Astrocyte (in vitro differentiated cells and primary cell): Measurements from ENCODE around the gene MTHFSD. TPM values are rescaled to one million over a fixed set of nuclear protein-coding genes. Genes with fewer than 3 reads are reported as not detected.

ENCODE experiments used
- DNase-seq: peaks from one replicate; pipeline ENCODE4 v3.0.0-alpha.2; 2010; ENCODE audit warnings: low read depth
- FAIRE-seq: peaks from 2 replicates; lab custom pipeline; 2011; peaks lifted over from hg19 to GRCh38; lab: Jason Lieb, UNC
- H2AFZ ChIP-seq: 2 replicates; pipeline ENCODE4 v1.6.0; 2012; ENCODE audit warnings: low read depth, low read length, inconsistent platforms
- H3K27ac ChIP-seq: 2 replicates; pipeline ENCODE4 v1.5.1; 2011; ENCODE audit warnings: low read depth, low read length, inconsistent platforms
- H3K27me3 ChIP-seq: 2 replicates; pipeline ENCODE4 v1.6.0; 2011; ENCODE audit warnings: low read length, inconsistent platforms; ENCODE audit not compliant: insufficient read depth
- H3K36me3 ChIP-seq: 2 replicates; pipeline ENCODE4 v1.5.1; 2011; ENCODE audit warnings: low read length, inconsistent platforms; ENCODE audit not compliant: insufficient read depth
- H3K4me1 ChIP-seq: 2 replicates; pipeline ENCODE4 v1.5.1; 2011; ENCODE audit warnings: low read length, inconsistent platforms; ENCODE audit not compliant: insufficient read depth
- H3K4me2 ChIP-seq: 2 replicates; pipeline ENCODE4 v1.6.0; 2012; ENCODE audit warnings: low read length, inconsistent platforms
- H3K4me3 ChIP-seq: 2 replicates; pipeline ENCODE4 v1.5.1; 2011; ENCODE audit warnings: low read depth, mild to moderate bottlenecking, low read length, inconsistent platforms; ENCODE audit not compliant: insufficient read depth
- H3K79me2 ChIP-seq: 2 replicates; pipeline ENCODE4 v1.6.0; 2012; ENCODE audit warnings: mild to moderate bottlenecking, low read length, inconsistent platforms; ENCODE audit not compliant: insufficient read depth
- H3K9ac ChIP-seq: 2 replicates; pipeline ENCODE4 v1.6.0; 2012; ENCODE audit warnings: mild to moderate bottlenecking, low read length, inconsistent platforms
- H3K9me3 ChIP-seq: 2 replicates; pipeline ENCODE4 v1.5.1; 2012; ENCODE audit warnings: low read depth, mild to moderate bottlenecking, low read length, inconsistent platforms; ENCODE audit not compliant: insufficient read depth
- H4K20me1 ChIP-seq: 2 replicates; pipeline ENCODE4 v1.6.0; 2012; ENCODE audit warnings: low read length, inconsistent platforms; ENCODE audit not compliant: insufficient read depth
- H3K27ac Mint-ChIP-seq: one replicate; pipeline ENCODE4 v1.8.0; 2021; ENCODE audit warnings: mild to moderate bottlenecking, mixed read lengths; ENCODE audit not compliant: unreplicated experiment
- H3K27me3 Mint-ChIP-seq: one replicate; pipeline ENCODE4 v1.8.0; 2021; ENCODE audit warnings: low read depth, mixed read lengths; ENCODE audit not compliant: unreplicated experiment
- H3K36me3 Mint-ChIP-seq: one replicate; pipeline ENCODE4 v1.8.0; 2021; ENCODE audit warnings: low read depth, mixed read lengths; ENCODE audit not compliant: unreplicated experiment
- H3K4me1 Mint-ChIP-seq: one replicate; pipeline ENCODE4 v1.8.0; 2021; ENCODE audit warnings: low read depth, mixed read lengths; ENCODE audit not compliant: unreplicated experiment
- H3K4me3 Mint-ChIP-seq: one replicate; pipeline ENCODE4 v1.8.0; 2021; ENCODE audit warnings: mild to moderate bottlenecking, moderate library complexity, mixed read lengths; ENCODE audit not compliant: unreplicated experiment
- H3K9me3 Mint-ChIP-seq: one replicate; pipeline ENCODE4 v1.8.0; 2021; ENCODE audit warnings: mild to moderate bottlenecking, mixed read lengths; ENCODE audit not compliant: unreplicated experiment
- CTCF ChIP-seq: IDR thresholded peaks from 2 replicates; pipeline ENCODE4 v1.5.1; 2011; ENCODE audit warnings: low read depth, mild to moderate bottlenecking, inconsistent platforms, low read length, moderate library complexity; ENCODE audit not compliant: insufficient read depth
- EZH2 ChIP-seq: IDR thresholded peaks from 2 replicates; pipeline ENCODE4 v1.6.1; 2012; ENCODE audit warnings: mild to moderate bottlenecking, low read length, inconsistent platforms; ENCODE audit not compliant: insufficient read depth
- total RNA-seq: library from RNA; stranded (reverse); gene quantifications from 2 replicates; pipeline ENCODE4 v1.2.1, GENCODE V29; 2021

The MTHFSD gene
- total RNA-seq, 1 donor from 2014 or later: 15.6 TPM

GRCh38 chr16:86568677-86569623 lies 13.9 kb upstream of the MTHFSD start:
- Histone ChIP-seq H2AFZ (no peak overlapping the region), H3K9me3 (no peaks in the 10 kb centered on the region), H3K79me2 (peaks cover 92% of the 10 kb centered on the region), H3K9ac (peak overlapping the region; percentile 99), H3K27me3 (no peaks in the 10 kb centered on the region), H3K4me3 (peak overlapping the region; percentile 97), H3K4me2 (peak overlapping the region; percentile 86), H3K36me3 (peaks cover 11% of the 10 kb centered on the region), H3K27ac (peak overlapping the region; percentile 94), H4K20me1 (peaks cover 56% of the 10 kb centered on the region), H3K4me1 (peaks cover 39% of the 10 kb centered on the region)
- H3K4me1 Mint-ChIP-seq: peaks cover 24% of the 10 kb centered on the region
- no peak for FAIRE-seq
- H3K9me3 Mint-ChIP-seq: no peaks in the 10 kb centered on the region
- peaks cover 14% of the 10 kb centered on the region for H3K36me3 Mint-ChIP-seq
- TF ChIP-seq EZH2 (no peak), CTCF (no peak)
- H3K27ac Mint-ChIP-seq: peak overlapping the region; percentile 84
- peaks cover 48% of the 10 kb centered on the region for H3K27me3 Mint-ChIP-seq
- H3K4me3 Mint-ChIP-seq: peak overlapping the region; percentile 90
- DNase-seq: no peak

GRCh38 chr16:86567701-86568581 lies 12.9 kb upstream of the MTHFSD start:
- H3K9me3 Mint-ChIP-seq: no peaks in the 10 kb centered on the region
- H3K4me3 ChIP-seq: peak overlapping the region; percentile 97
- H3K27me3 Mint-ChIP-seq: peaks cover 44% of the 10 kb centered on the region
- H3K27ac ChIP-seq: peak overlapping the region; percentile 94
- no peak for TF ChIP-seq CTCF
- no peak for TF ChIP-seq EZH2
- H3K79me2 ChIP-seq: peaks cover 82% of the 10 kb centered on the region
- H3K4me2 ChIP-seq: peak overlapping the region; percentile 86
- H3K36me3 Mint-ChIP-seq: peaks cover 14% of the 10 kb centered on the region
- FAIRE-seq (no peak), DNase-seq (no peak)
- H3K9me3 ChIP-seq: no peaks in the 10 kb centered on the region
- peaks cover 15% of the 10 kb centered on the region for H3K4me1 Mint-ChIP-seq
- peak overlapping the region; percentile 86 for H3K4me3 Mint-ChIP-seq
- H4K20me1 ChIP-seq: peaks cover 46% of the 10 kb centered on the region
- H3K4me1 ChIP-seq: peaks cover 35% of the 10 kb centered on the region
- H3K9ac ChIP-seq: peak overlapping the region; percentile 99
- no peak overlapping the region for H3K27ac Mint-ChIP-seq
- peaks cover 8% of the 10 kb centered on the region for H3K36me3 ChIP-seq
- H3K27me3 ChIP-seq: no peaks in the 10 kb centered on the region
- no peak overlapping the region for H2AFZ ChIP-seq
